ENCODE results near the gene FCRL5.
"Not testable (repeated sequence)": the region's sequence is repeated elsewhere in the genome, so short reads cannot be mapped to it uniquely, and the experiment has no call there.

The FCRL5 gene

GRCh38 chr1:157551694-157552693 is at the start of gene FCRL5:
Gene FCRL5, minus strand, starts transcription at chr1:157552515. Its CDS starts 153 bp downstream, at chr1:157552362.
- DNase-seq (ENCODE audit: low read depth in 3 of 3), result no peak

- DNase-seq (ENCODE audit: low read depth in 3 of 3), result no peak
These were observed 47.9 kb upstream of the FCRL5 start for GRCh38 chr1:157600236-157600635.

- no peak for DNase-seq (ENCODE audit: low read depth in 3 of 3)
These were observed 45.8 kb upstream of the FCRL5 start, which contains the start of gene FCRL4 for GRCh38 chr1:157597959-157598667. Gene FCRL4, minus strand, starts transcription at chr1:157598085. Its CDS starts 141 bp downstream, at chr1:157597944.

- no peak for DNase-seq (ENCODE audit: low read depth in 3 of 3)
These were observed 44.1 kb upstream of the FCRL5 start for GRCh38 chr1:157596384-157596783.

GRCh38 chr1:157595356-157595755 is 43.0 kb upstream of the FCRL5 start:
- DNase-seq (ENCODE audit: low read depth in 3 of 3), result no peak

- no peak for DNase-seq (ENCODE audit: low read depth in 3 of 3)
These were observed 33.7 kb upstream of the FCRL5 start for GRCh38 chr1:157585984-157586383.

- no peak for DNase-seq (ENCODE audit: low read depth in 3 of 3)
These were observed 32.2 kb upstream of the FCRL5 start for GRCh38 chr1:157584503-157584902.

GRCh38 chr1:157580828-157581210 is 28.5 kb upstream of the FCRL5 start:
- DNase-seq (ENCODE audit: low read depth in 3 of 3), result no peak

GRCh38 chr1:157580179-157580827 is 28.0 kb upstream of the FCRL5 start:
- no peak for DNase-seq (ENCODE audit: low read depth in 3 of 3)

GRCh38 chr1:157577420-157577819 is 25.1 kb upstream of the FCRL5 start:
- no peak for DNase-seq (ENCODE audit: low read depth in 3 of 3)

- DNase-seq (ENCODE audit: low read depth in 3 of 3), result no peak
These were observed 23.4 kb upstream of the FCRL5 start for GRCh38 chr1:157575744-157576143.

GRCh38 chr1:157574836-157575235 is 22.5 kb upstream of the FCRL5 start:
- no peak for DNase-seq (ENCODE audit: low read depth in 3 of 3)

- no peak for DNase-seq (ENCODE audit: low read depth in 3 of 3)
These were observed 14.4 kb upstream of the FCRL5 start for GRCh38 chr1:157566484-157567300.

GRCh38 chr1:157562515-157562914 is 10.2 kb upstream of the FCRL5 start:
- no peak for DNase-seq (ENCODE audit: low read depth in 3 of 3)

- DNase-seq (ENCODE audit: low read depth in 3 of 3), result no peak
These were observed 5.8 kb upstream of the FCRL5 start for GRCh38 chr1:157558119-157558518.

GRCh38 chr1:157548081-157548480 is 4.2 kb downstream of the FCRL5 start:
- not testable (repeated sequence) for DNase-seq (ENCODE audit: low read depth in 3 of 3)

GRCh38 chr1:157542676-157543075 is 9.6 kb downstream of the FCRL5 start:
- no peak for DNase-seq (ENCODE audit: low read depth in 3 of 3)

- DNase-seq (ENCODE audit: low read depth in 3 of 3), result no peak
These were observed 11.5 kb downstream of the FCRL5 start for GRCh38 chr1:157540852-157541251.

- no peak for DNase-seq (ENCODE audit: low read depth in 3 of 3)
These were observed 12.1 kb downstream of the FCRL5 start for GRCh38 chr1:157540160-157540748.

GRCh38 chr1:157539568-157539967 is 12.7 kb downstream of the FCRL5 start:
- DNase-seq (ENCODE audit: low read depth in 3 of 3), result no peak

GRCh38 chr1:157532569-157532968 is 19.7 kb downstream of the FCRL5 start:
- no peak for DNase-seq (ENCODE audit: low read depth in 3 of 3)

Measured in stimulated activated CD4-positive, alpha-beta T cell treated with anti-CD3 and anti-CD28 coated beads, TNF-alpha, amount 100 ng/mL, for 4 hours (primary cell).